GM23338 (cell line): ENCODE measurements around the gene ASPM.

Experiments used
- CREB1 ChIP-seq: fragments of 250-450 bp; sonication (Bioruptor Pico); IDR thresholded peaks from 2 replicates; pipeline ENCODE4 v1.5.0; 2020; ENCODE audit warnings: low read depth, mild to moderate bottlenecking, moderate library complexity
- CTCF ChIP-seq, 2 experiments: fragments of 200-600 bp in 1 of 2; sonication (generic) in 1 of 2; conservative IDR thresholded peaks; 2 replicates each; pipeline versions ENCODE4 v1.5.1 to v1.6.1; 2016 to 2017; ENCODE audit warnings: antibody characterized with exemption in 2 of 2, low read depth in 2 of 2, mild to moderate bottlenecking in 2 of 2, moderate library complexity in 1 of 2
- EZH2 ChIP-seq: fragments of 200-600 bp; sonication (generic); IDR thresholded peaks from one replicate; pipeline ENCODE4 v1.8.0; 2017; ENCODE audit warnings: antibody characterized with exemption, mild to moderate bottlenecking, low read depth; ENCODE audit not compliant: unreplicated experiment
- EZH2phosphoT487 ChIP-seq: fragments of 200-600 bp; sonication (generic); IDR thresholded peaks from one replicate; pipeline ENCODE4 v1.8.1; 2018; ENCODE audit warnings: antibody characterized with exemption; ENCODE audit not compliant: unreplicated experiment
- POLR2AphosphoS5 ChIP-seq: IDR thresholded peaks from 2 replicates; pipeline ENCODE4 v1.6.1; 2016; ENCODE audit warnings: antibody characterized with exemption, low read depth
- STAT1 ChIP-seq: IDR thresholded peaks from one replicate; pipeline ENCODE4 v1.6.1; 2016; ENCODE audit warnings: antibody characterized with exemption; ENCODE audit not compliant: unreplicated experiment
- ZNF114 ChIP-seq: fragments of 250-450 bp; sonication (Bioruptor Pico); IDR thresholded peaks from 2 replicates; pipeline ENCODE4 v1.5.0; 2020; ENCODE audit warnings: mild to moderate bottlenecking, moderate library complexity
- ZNF331 ChIP-seq: fragments of 250-450 bp; sonication (Bioruptor Pico); IDR thresholded peaks from 2 replicates; pipeline ENCODE4 v1.5.0; 2020; ENCODE audit warnings: low read depth, mild to moderate bottlenecking, moderate library complexity
- TF ChIP-seq, protein P1 (sequence below): IDR thresholded peaks from one replicate; pipeline ENCODE4 v1.6.1; 2018; ENCODE audit warnings: antibody characterized with exemption; ENCODE audit not compliant: unreplicated experiment

GRCh38 chr1:197173571-197174507 is 27.4 kb upstream of the ASPM start:
- TF ChIP-seq CTCF (conservative IDR thresholded peaks at IDR 0.05; ENCODE audit: low read depth in 2 of 2) (no peak), EZH2 (no peak), STAT1 (no peak), CREB1 (CRISPR knock-in tag) (no peak), POLR2AphosphoS5 (no peak), EZH2phosphoT487 (no peak), ZNF331 (CRISPR knock-in tag) (no peak), ZNF114 (CRISPR knock-in tag) (no peak)
- TF ChIP-seq, protein P1, sequence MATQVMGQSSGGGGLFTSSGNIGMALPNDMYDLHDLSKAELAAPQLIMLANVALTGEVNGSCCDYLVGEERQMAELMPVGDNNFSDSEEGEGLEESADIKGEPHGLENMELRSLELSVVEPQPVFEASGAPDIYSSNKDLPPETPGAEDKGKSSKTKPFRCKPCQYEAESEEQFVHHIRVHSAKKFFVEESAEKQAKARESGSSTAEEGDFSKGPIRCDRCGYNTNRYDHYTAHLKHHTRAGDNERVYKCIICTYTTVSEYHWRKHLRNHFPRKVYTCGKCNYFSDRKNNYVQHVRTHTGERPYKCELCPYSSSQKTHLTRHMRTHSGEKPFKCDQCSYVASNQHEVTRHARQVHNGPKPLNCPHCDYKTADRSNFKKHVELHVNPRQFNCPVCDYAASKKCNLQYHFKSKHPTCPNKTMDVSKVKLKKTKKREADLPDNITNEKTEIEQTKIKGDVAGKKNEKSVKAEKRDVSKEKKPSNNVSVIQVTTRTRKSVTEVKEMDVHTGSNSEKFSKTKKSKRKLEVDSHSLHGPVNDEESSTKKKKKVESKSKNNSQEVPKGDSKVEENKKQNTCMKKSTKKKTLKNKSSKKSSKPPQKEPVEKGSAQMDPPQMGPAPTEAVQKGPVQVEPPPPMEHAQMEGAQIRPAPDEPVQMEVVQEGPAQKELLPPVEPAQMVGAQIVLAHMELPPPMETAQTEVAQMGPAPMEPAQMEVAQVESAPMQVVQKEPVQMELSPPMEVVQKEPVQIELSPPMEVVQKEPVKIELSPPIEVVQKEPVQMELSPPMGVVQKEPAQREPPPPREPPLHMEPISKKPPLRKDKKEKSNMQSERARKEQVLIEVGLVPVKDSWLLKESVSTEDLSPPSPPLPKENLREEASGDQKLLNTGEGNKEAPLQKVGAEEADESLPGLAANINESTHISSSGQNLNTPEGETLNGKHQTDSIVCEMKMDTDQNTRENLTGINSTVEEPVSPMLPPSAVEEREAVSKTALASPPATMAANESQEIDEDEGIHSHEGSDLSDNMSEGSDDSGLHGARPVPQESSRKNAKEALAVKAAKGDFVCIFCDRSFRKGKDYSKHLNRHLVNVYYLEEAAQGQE = no peak
